Neutrophil (primary cell): ENCODE measurements around the gene EYA3.
"Not testable (repeated sequence)": the region's sequence is repeated elsewhere in the genome, so short reads cannot be mapped to it uniquely, and the experiment has no call there.

Source experiments
- H3K27ac ChIP-seq: fragments of 200-600 bp; sonication (generic); 2 replicates; pipeline ENCODE4 v1.5.1; 2016; ENCODE audit warnings: mild to moderate bottlenecking, moderate library complexity
- H3K27me3 ChIP-seq: fragments of 200-600 bp; sonication (generic); 2 replicates; pipeline ENCODE4 v1.6.0; 2016; ENCODE audit warnings: mild to moderate bottlenecking
- H3K36me3 ChIP-seq: fragments of 200-600 bp; sonication (generic); 2 replicates; pipeline ENCODE4 v1.5.1; 2017
- H3K4me1 ChIP-seq, 2 experiments: fragments of 200-600 bp in 1 of 2; sonication (generic) in 1 of 2; 1 replicate in 1 of 2; 2 replicates in 1 of 2; pipeline versions ENCODE4 v1.5.1 to v1.6.1; 2013 to 2016; ENCODE audit warnings: low read depth in 1 of 2, low read length in 1 of 2, mild to moderate bottlenecking in 1 of 2, moderate library complexity in 1 of 2; ENCODE audit not compliant: control insufficient read depth in 1 of 2, insufficient read depth in 1 of 2
- H3K4me3 ChIP-seq, 2 experiments: fragments of 200-600 bp in 1 of 2; sonication (generic) in 1 of 2; 1 replicate in 1 of 2; 2 replicates in 1 of 2; pipeline ENCODE4 v1.5.1; 2013 to 2016; ENCODE audit warnings: low read depth in 1 of 2, low read length in 1 of 2, mild to moderate bottlenecking in 1 of 2, moderate library complexity in 1 of 2
- H3K9me3 ChIP-seq: fragments of 200-600 bp; sonication (generic); 2 replicates; pipeline ENCODE4 v1.5.1; 2016
- CTCF ChIP-seq: fragments of 200-600 bp; sonication (generic); IDR thresholded peaks from 2 replicates; pipeline ENCODE4 v1.5.1; 2016; ENCODE audit warnings: antibody characterized with exemption

EYA3 gene

GRCh38 chr1:28026329-28026728, 62.1 kb downstream of the EYA3 start:
- Histone ChIP-seq H3K4me3 (no peak overlapping the region), H3K27ac (no peak overlapping the region), H3K9me3 (no peaks in the 10 kb centered on the region), H3K4me1 (no peaks in the 10 kb centered on the region), H3K36me3 (peaks cover 17% of the 10 kb centered on the region), H3K27me3 (no peaks in the 10 kb centered on the region)
- no peak for TF ChIP-seq CTCF

GRCh38 chr1:28021064-28021463, 67.3 kb downstream of the EYA3 start:
- no peaks in the 10 kb centered on the region for H3K4me1 ChIP-seq
- no peak overlapping the region for H3K4me3 ChIP-seq
- no peak overlapping the region for H3K27ac ChIP-seq
- H3K9me3 ChIP-seq: no peaks in the 10 kb centered on the region
- peaks cover 24% of the 10 kb centered on the region for H3K36me3 ChIP-seq
- no peak for TF ChIP-seq CTCF
- no peaks in the 10 kb centered on the region for H3K27me3 ChIP-seq

- H3K36me3 ChIP-seq: peaks cover 55% of the 10 kb centered on the region
- H3K27me3 ChIP-seq: no peaks in the 10 kb centered on the region
- H3K4me1 ChIP-seq: no peaks in the 10 kb centered on the region
- H3K27ac ChIP-seq: no peak overlapping the region
- no peaks in the 10 kb centered on the region for H3K9me3 ChIP-seq
- H3K4me3 ChIP-seq: no peak overlapping the region
- TF ChIP-seq CTCF: no peak
Observed at GRCh38 chr1:28010969-28011368, 77.4 kb downstream of the EYA3 start.

GRCh38 chr1:28003117-28003516, 85.3 kb downstream of the EYA3 start:
- H3K27ac ChIP-seq, H3K4me3 ChIP-seq, H3K9me3 ChIP-seq, H3K27me3 ChIP-seq, H3K4me1 ChIP-seq: not testable (repeated sequence)
- peaks cover 60% of the 10 kb centered on the region for H3K36me3 ChIP-seq

GRCh38 chr1:28002600-28002999, 85.8 kb downstream of the EYA3 start:
- no peaks in the 10 kb centered on the region for H3K27me3 ChIP-seq
- H3K4me3 ChIP-seq: no peak overlapping the region
- H3K27ac ChIP-seq: no peak overlapping the region
- no peaks in the 10 kb centered on the region for H3K4me1 ChIP-seq
- H3K36me3 ChIP-seq: peaks cover 66% of the 10 kb centered on the region
- H3K9me3 ChIP-seq: no peaks in the 10 kb centered on the region
- TF ChIP-seq CTCF: no peak

- no peak overlapping the region for H3K27ac ChIP-seq
- peaks cover 9 to 11% of the 10 kb centered on the region in 2 experiments for H3K4me1 ChIP-seq
- H3K36me3 ChIP-seq: peaks cover 71% of the 10 kb centered on the region
- H3K9me3 ChIP-seq: no peaks in the 10 kb centered on the region
- H3K27me3 ChIP-seq: no peaks in the 10 kb centered on the region
- H3K4me3 ChIP-seq: no peak overlapping the region
- TF ChIP-seq CTCF: no peak
Observed at GRCh38 chr1:27999055-27999454, 89.4 kb downstream of the EYA3 start.

GRCh38 chr1:27994526-27994925, 93.9 kb downstream of the EYA3 start:
- not testable (repeated sequence) for H3K4me3 ChIP-seq, H3K27me3 ChIP-seq, H3K9me3 ChIP-seq
- H3K4me1 ChIP-seq: peaks cover 32 to 34% of the 10 kb centered on the region in 2 experiments
- H3K36me3 ChIP-seq: peaks cover 50% of the 10 kb centered on the region
- H3K27ac ChIP-seq: peak overlapping the region; percentile 74
